ENCODE data around the gene PGGHG. TPM values are rescaled to one million over a fixed set of nuclear protein-coding genes. Genes with fewer than 3 reads are reported as not detected.

Gene PGGHG
- total and polyA plus RNA-seq, 10 of the 15 experiments (the other 5 are each of a cell fraction or from before 2014, with no cell fraction given): 0.10 to 8.3 (median 1.8) TPM

GRCh38 chr11:269146-269890, 19.6 kb upstream of the PGGHG start (continued):
- TF ChIP-seq ZNF687 (IDR thresholded peaks at IDR 0.05) (no peak; the same call in 1 of the 2 replicates), BHLHE40 (IDR thresholded peaks at IDR 0.05; ENCODE audit: borderline replicate concordance in 1 of 2, low read depth in 2 of 2, low read length in 1 of 2) (peak; percentile 90 to 94), CHD1 (IDR thresholded peaks at IDR 0.05; ENCODE audit: low read depth, low read length) (peak; percentile 90; the same call in 1 of the 2 replicates), DPF2 (IDR thresholded peaks at IDR 0.05) (peak; percentile 99), SMC3 (IDR thresholded peaks at IDR 0.05; ENCODE audit: borderline replicate concordance, low read length) (no peak), RAD51 (IDR thresholded peaks at IDR 0.05) (peak; percentile 98), GABPA (IDR thresholded peaks at IDR 0.05; ENCODE audit: low read depth) (peak; percentile 59; the same call in 1 of the 2 replicates), ZSCAN29 (IDR thresholded peaks at IDR 0.05) (no peak), NR2C1 (IDR thresholded peaks at IDR 0.05) (no peak), EED (IDR thresholded peaks at IDR 0.05; ENCODE audit: low read depth) (peak; percentile 91), E4F1 (IDR thresholded peaks at IDR 0.05; ENCODE audit: borderline replicate concordance, partially characterized antibody) (no peak), BCL11A (IDR thresholded peaks at IDR 0.05; ENCODE audit: low read depth, low read length) (peak; percentile 94), ATF7 (IDR thresholded peaks at IDR 0.05; ENCODE audit: low read depth) (peak; percentile 98), USF1 (IDR thresholded peaks at IDR 0.05; ENCODE audit: borderline replicate concordance, extremely low read length, insufficient read depth, low read depth, low read length) (peak; percentile 83), BCLAF1 (IDR thresholded peaks at IDR 0.05) (peak; percentile 71; the same call in 1 of the 2 replicates)

All from GM12878 (cell line).